ENCODE data around the gene ALDH8A1.

ALDH8A1 gene

GRCh38 chr6:134951494-134952263 is 1.8 kb upstream of the ALDH8A1 start:
- no peak for DNase-seq (ENCODE audit: low spot score)

- DNase-seq (ENCODE audit: low spot score), result no peak
Measured at GRCh38 chr6:134950482-134950881, 581 bp upstream of the ALDH8A1 start.

- no peak for DNase-seq (ENCODE audit: low spot score)
Measured at GRCh38 chr6:134948691-134949090, 1.2 kb downstream of the ALDH8A1 start.

DNA sequence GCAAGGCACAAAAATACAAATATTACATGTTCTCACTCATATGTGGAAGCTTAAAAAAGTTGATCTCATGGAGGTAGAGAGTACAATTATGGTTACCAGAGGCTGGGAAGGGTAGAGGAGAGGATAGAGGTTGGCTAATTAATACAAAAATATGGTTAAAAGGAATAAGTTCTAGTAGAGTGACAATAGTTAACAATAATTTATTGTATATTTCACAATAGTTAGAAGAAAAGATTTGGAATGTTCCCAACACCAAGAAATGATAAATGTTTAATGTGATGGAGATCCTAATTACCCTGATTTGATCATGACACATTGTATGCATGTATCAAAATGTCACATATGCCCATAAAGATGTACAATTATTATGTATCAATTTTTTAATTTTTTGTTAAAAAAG is 1.8 kb downstream of the ALDH8A1 start:
- DNase-seq (ENCODE audit: low spot score), result no peak

- no peak for DNase-seq (ENCODE audit: low spot score)
Measured at GRCh38 chr6:134945045-134945444, 4.9 kb downstream of the ALDH8A1 start.

DNA sequence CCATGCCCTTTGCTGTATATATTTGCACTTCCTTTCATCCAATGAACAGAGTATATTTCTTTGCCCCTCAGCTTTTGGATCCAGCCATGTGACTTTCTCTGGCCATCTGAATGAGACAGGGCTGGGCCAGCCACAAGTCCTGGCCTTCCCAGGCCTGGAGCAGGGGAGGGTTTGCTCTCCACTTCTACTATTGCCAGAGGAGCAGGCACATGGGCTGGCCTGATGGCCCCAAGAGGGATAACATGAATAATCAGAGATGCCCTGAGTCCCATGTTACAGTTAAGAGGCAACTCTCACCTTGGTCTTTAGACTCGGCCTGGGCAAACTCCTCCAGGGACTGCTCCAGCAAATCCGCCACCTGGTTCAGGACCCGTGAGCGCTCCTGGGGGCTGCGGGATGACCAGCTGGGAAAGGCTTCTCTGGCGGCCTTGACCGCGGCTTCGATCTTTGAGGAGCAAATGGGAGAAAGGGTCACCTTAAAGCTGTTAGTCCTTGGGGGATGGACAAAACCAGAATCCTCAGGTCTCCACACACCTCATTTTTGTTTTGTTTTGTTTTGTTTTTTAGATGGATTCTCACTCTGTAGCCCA is 6.3 kb downstream of the ALDH8A1 start:
- DNase-seq (ENCODE audit: low spot score), result no peak

DNA sequence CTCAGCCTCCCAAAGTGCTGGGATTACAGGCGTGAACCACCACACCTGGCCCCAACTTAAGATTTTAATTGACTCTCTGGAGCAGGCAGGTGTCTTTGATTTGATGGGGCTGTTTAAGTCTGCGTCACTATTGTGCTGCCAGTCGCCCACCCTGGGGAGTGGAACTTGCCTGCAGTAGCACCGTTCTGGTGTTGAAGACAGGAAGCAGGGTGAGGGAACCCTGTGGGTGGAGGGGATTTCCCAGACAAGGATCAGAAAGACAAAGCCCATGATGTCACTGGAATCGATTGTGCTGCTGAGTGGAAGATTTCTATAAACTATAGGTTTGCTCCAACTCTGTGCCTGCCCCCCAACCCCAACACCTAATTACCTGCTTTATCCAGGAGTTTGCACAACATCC is 11.0 kb downstream of the ALDH8A1 start:
- no peak for DNase-seq (ENCODE audit: low spot score)

DNA sequence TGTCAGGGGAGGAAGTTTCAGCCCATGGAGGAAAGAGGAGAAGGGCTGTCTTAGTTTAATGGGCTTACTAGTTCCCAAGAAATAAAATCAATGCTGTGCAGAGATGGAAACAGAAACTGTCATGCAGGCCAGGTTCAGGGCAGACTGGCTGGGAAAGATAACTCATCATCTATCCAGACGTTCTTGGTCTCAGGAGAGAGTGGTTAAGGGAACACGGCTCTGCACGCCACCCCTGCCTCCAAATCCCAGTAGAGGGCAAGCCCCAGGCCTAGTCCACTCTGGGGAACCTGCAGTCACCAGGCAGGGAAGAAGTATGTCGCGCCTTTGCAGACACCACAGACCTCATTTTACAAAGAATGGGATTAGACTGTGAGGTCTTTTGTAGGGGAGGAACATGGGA is 12.5 kb downstream of the ALDH8A1 start:
- DNase-seq (ENCODE audit: low spot score), result no peak

DNA sequence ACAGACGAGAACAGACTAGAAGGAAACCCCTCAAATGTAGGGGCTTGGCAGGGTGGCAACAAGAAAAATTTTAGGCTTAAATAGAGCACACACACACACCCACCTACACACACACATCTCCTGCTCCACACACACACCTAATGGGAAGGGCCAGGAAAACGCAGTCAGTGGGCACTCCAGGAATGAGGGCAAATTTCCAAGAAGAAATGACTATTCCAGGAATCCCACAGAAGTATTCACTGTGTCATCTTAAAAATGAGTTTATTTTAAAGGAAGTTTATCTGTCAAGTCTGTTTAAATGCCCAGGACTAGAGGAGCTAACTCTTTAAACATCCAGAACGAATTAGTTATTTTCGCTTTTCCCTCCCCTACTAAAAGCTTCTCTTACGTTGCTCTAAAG is 13.0 kb downstream of the ALDH8A1 start:
- no peak for DNase-seq (ENCODE audit: low spot score)

DNA sequence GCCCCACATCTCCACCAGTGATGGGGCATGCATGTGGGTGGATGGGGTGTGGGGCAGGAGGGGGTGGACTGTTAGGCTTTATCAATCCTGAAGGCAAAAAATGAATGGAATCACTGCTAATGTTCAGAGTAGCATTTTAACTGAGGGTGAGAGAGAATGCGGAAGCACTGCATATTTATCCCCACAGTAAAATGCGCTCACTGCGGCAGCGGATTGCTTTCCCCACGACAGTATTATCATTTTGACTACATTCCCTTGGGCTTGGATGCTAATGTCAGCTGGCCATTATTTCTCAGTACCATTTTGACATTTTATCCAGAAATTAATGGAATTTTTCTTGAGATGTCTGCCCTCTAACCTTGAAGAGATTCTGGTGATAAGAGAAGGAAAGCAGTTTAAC is 13.4 kb downstream of the ALDH8A1 start:
- no peak for DNase-seq (ENCODE audit: low spot score)

DNA sequence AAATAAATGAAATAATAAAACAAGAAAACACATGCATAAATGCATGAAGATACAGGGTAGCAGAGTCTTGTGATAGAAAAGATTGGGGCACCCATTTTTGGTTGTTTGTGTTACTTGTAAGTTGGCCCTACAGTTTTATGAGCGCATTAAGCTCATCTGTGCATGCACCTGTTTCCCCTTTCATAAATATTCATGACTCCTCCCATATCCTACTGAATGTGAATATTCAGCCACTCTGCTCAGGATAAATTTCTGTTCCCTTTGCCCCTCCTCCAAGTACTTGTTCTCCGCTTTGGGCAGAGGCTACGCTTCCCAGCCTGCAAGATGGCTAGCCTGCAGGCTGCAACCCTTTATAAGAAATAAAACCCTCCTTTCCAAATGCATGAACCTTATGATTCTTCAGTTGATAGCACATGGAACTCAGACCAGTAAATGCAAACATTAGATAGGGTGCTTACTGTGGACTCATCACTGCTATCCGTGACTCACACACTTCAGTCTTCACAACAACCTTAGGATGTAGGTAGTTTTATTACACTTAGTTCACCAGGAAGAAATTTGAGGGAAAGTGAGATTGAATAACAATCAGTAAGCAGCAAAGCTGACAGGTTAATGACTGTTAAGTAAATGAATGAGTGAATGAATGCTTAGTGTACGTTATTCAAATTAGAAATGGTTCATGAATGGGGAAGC is 15.0 kb downstream of the ALDH8A1 start:
- no peak for DNase-seq (ENCODE audit: low spot score)

GRCh38 chr6:134932535-134933470 is 17.1 kb downstream of the ALDH8A1 start:
- no peak for DNase-seq (ENCODE audit: low spot score)

- no peak for DNase-seq (ENCODE audit: low spot score)
Measured at GRCh38 chr6:134932098-134932497, 17.8 kb downstream of the ALDH8A1 start.

- no peak for DNase-seq (ENCODE audit: low spot score)
Measured at GRCh38 chr6:134930463-134930862, 19.4 kb downstream of the ALDH8A1 start.

GRCh38 chr6:134928151-134928900 is 21.6 kb downstream of the ALDH8A1 start:
- no peak for DNase-seq (ENCODE audit: low spot score)

GRCh38 chr6:134925800-134926199 is 24.1 kb downstream of the ALDH8A1 start:
- DNase-seq (ENCODE audit: low spot score), result no peak

DNA sequence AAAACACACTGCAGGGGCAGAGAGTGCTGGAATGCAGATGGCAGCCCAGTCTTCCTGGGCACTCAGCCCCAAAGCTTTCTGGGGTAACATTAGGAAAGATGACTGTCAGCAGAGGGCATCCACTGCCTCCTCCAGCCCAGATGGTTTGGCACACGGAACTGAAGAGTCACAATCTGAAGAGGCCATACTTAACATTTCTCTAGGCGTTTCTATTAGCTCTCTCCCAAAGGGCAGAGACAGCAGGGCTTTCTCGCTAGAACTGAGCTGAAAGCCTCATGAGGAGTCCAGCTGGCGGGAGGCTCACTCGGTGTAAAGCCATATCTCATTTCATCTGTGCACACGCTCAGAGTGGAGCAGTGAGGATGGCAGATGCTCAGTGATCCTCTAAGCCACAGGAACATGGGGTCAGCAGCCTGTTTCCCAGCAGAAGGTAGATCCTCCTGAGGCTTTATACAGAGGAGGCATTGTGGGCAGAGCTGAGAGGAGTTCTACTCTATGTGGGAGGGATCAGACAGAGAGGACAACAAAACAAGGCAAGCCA is 28.1 kb downstream of the ALDH8A1 start:
- DNase-seq (ENCODE audit: low spot score), result no peak

GRCh38 chr6:134921276-134921675 is 28.6 kb downstream of the ALDH8A1 start:
- no peak for DNase-seq (ENCODE audit: low spot score)

GRCh38 chr6:134920422-134920821 is 29.5 kb downstream of the ALDH8A1 start:
- no peak for DNase-seq (ENCODE audit: low spot score)

DNA sequence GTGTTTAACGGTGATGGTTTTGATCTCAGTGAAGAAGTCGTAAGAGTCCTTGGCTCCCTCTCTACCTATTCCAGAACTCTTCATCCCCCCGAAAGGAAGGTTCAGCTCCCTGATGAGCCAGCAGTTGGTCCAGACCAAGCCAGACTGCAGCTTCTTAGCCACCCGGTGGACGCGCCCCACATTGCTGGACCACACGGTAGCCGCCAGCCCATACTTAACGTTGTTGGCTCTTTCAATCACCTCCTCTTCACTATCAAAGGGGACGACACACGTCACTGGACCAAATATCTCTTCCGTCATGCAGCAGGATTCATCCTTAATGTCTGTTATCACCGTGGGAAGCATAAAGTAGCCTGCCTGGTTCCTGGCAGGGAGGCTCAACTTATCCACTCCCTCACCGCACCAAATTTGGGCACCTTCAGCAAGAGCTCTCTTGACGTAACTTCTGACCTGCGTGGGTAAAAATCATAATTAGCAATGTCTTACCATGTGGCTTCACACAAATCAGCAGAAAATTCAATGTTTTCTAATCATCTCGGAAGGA is 31.4 kb downstream of the ALDH8A1 start:
- DNase-seq (ENCODE audit: low spot score), result no peak

GRCh38 chr6:134911547-134911946 is 38.4 kb downstream of the ALDH8A1 start:
- DNase-seq (ENCODE audit: low spot score), result peak; percentile 21

Measured in SW480 (cell line).